Endodermal cell (in vitro differentiated cells): ENCODE measurements around the gene MRTFA. TPM values are rescaled to one million over a fixed set of nuclear protein-coding genes. Genes with fewer than 3 reads are reported as not detected.

Experiments
- DNase-seq: peaks from one replicate; pipeline ENCODE4 v3.0.0-alpha.2; 2017
- H3K27ac ChIP-seq: 2 replicates; pipeline ENCODE4 v1.5.1; 2013; ENCODE audit warnings: mild to moderate bottlenecking, low read depth, low read length, moderate library complexity
- H3K27me3 ChIP-seq: 2 replicates; pipeline ENCODE4 v1.6.1; 2013; ENCODE audit warnings: mild to moderate bottlenecking, low read length, moderate library complexity; ENCODE audit not compliant: insufficient read depth, control insufficient read depth, poor library complexity, severe bottlenecking
- H3K36me3 ChIP-seq: 2 replicates; pipeline ENCODE4 v1.7.0; 2013; ENCODE audit warnings: mild to moderate bottlenecking, low read length, moderate library complexity; ENCODE audit not compliant: control insufficient read depth, insufficient read depth
- H3K4me1 ChIP-seq: one replicate; pipeline ENCODE4 v1.7.0; 2013; ENCODE audit warnings: low read length; ENCODE audit not compliant: control insufficient read depth, insufficient read depth
- H3K4me3 ChIP-seq: 2 replicates; pipeline ENCODE4 v1.5.1; 2013; ENCODE audit warnings: mild to moderate bottlenecking, low read length, moderate library complexity
- H3K9ac ChIP-seq: 2 replicates; pipeline ENCODE4 v1.6.1; 2013; ENCODE audit warnings: mild to moderate bottlenecking, low read length, moderate library complexity; ENCODE audit not compliant: poor library complexity, severe bottlenecking; ENCODE audit errors: extremely low read depth
- H3K9me3 ChIP-seq: 2 replicates; pipeline ENCODE4 v1.6.1; 2013; ENCODE audit warnings: mild to moderate bottlenecking, low read length, moderate library complexity; ENCODE audit not compliant: control insufficient read depth
- H3K27ac Mint-ChIP-seq: 2 replicates; pipeline ENCODE4 v1.8.0; 2020; ENCODE audit warnings: mixed read lengths
- H3K27me3 Mint-ChIP-seq: 2 replicates; pipeline ENCODE4 v1.8.0; 2021; ENCODE audit warnings: mild to moderate bottlenecking, mixed read lengths; ENCODE audit not compliant: insufficient read depth
- H3K36me3 Mint-ChIP-seq: 2 replicates; pipeline ENCODE4 v1.8.0; 2020; ENCODE audit warnings: low read depth, mixed read lengths
- H3K4me1 Mint-ChIP-seq: 2 replicates; pipeline ENCODE4 v1.8.0; 2020; ENCODE audit warnings: mixed read lengths
- H3K4me3 Mint-ChIP-seq: 2 replicates; pipeline ENCODE4 v1.8.0; 2020; ENCODE audit warnings: mild to moderate bottlenecking, moderate library complexity, mixed read lengths
- H3K9me3 Mint-ChIP-seq: 2 replicates; pipeline ENCODE4 v1.8.0; 2020; ENCODE audit warnings: mild to moderate bottlenecking, mixed read lengths
- CTCF ChIP-seq: fragments of 200-600 bp; sonication (generic); conservative IDR thresholded peaks from 2 replicates; pipeline ENCODE4 v1.5.0; 2021; ENCODE audit warnings: antibody characterized with exemption, mild to moderate bottlenecking
- WGBS, 2 experiments: methylation state at CpG; one replicate each; pipeline versions ENCODE4 v1.1.5 to v1.1.7; 2013; ENCODE audit warnings: missing lambda C conversion rate in 2 of 2, mixed read lengths in 1 of 2; ENCODE audit not compliant: insufficient coverage in 1 of 2, insufficient read length in 1 of 2; 5-methylcytosine and 5-hydroxymethylcytosine counted together
- total RNA-seq, 2 donors: library from RNA; stranded (reverse); fragmentation: NEBNext Ultra II Directional in 1 of 2; extraction: Animal tissue kit (Norgen Biotek cat#: 25700) in 1 of 2; gene quantifications; 2 replicates in 1 of 2; 3 replicates in 1 of 2; pipeline ENCODE4 v1.2.1, GENCODE V29; 2021

The MRTFA gene
- total RNA-seq, 2 donors from 2014 or later = 43.3 to 44.7 TPM

DNA sequence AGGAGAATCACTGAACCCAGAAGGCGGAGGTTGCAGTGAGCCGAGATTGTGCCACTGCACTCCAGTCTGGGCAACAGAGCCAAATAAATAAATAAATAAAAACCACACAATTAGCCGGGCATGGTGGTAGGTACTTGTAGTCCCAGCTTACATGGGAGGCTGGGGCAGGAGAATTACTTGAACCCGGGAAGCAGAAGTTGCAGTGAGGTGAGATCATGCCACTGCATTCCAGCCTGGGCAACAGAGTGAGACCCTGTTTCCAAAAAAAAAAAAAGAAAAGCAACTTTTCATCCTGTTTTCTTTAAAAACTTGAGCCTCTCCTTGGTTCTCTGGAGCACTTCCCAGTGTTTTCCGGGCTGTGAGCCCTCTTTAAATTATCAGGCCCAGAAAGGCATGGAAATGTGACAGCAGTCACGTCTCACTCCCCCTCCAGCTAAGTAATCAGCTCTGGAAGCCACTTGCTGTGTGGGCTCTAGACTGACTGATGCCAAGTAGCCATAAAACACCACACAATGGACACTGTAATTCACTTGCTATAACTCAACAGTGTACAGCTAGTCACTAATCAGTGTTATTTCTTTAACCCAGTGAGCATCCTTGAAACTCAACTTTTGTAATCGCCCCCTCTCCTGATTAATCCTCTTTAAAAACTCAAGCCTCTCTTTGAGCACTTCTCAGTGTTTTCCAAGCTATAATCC lies 29.8 kb upstream of the MRTFA start:
- Histone ChIP-seq H3K27ac (no peak overlapping the region), H3K4me1 (no peaks in the 10 kb centered on the region), H3K36me3 (no peaks in the 10 kb centered on the region), H3K9ac (no peak overlapping the region), H3K9me3 (no peaks in the 10 kb centered on the region), H3K4me3 (no peak overlapping the region), H3K27me3 (no peaks in the 10 kb centered on the region)
- WGBS, 2 experiments = 91 to 94% methylated on average over 7 of the region's 7 CpGs
- H3K27ac Mint-ChIP-seq = no peak overlapping the region
- H3K27me3 Mint-ChIP-seq = no peaks in the 10 kb centered on the region
- no peaks in the 10 kb centered on the region for H3K9me3 Mint-ChIP-seq
- TF ChIP-seq CTCF = no peak
- H3K36me3 Mint-ChIP-seq = no peaks in the 10 kb centered on the region
- no peak for DNase-seq
- no peaks in the 10 kb centered on the region for H3K4me1 Mint-ChIP-seq
- H3K4me3 Mint-ChIP-seq = no peak overlapping the region

GRCh38 chr22:40665312-40665711 lies 28.8 kb upstream of the MRTFA start:
- H3K27me3 Mint-ChIP-seq = no peaks in the 10 kb centered on the region
- H3K4me1 Mint-ChIP-seq = no peaks in the 10 kb centered on the region
- Histone ChIP-seq H3K27me3 (no peaks in the 10 kb centered on the region), H3K9me3 (no peaks in the 10 kb centered on the region), H3K9ac (no peak overlapping the region), H3K4me1 (no peaks in the 10 kb centered on the region), H3K4me3 (no peak overlapping the region), H3K27ac (no peak overlapping the region), H3K36me3 (no peaks in the 10 kb centered on the region)
- H3K36me3 Mint-ChIP-seq = no peaks in the 10 kb centered on the region
- no peak overlapping the region for H3K4me3 Mint-ChIP-seq
- TF ChIP-seq CTCF = no peak
- H3K27ac Mint-ChIP-seq = no peak overlapping the region
- WGBS, 2 experiments = 88% methylated on average over 4 of the region's 4 CpGs; no CpG with 5 or more reads in 1 of the 2 experiments
- no peaks in the 10 kb centered on the region for H3K9me3 Mint-ChIP-seq
- DNase-seq = no peak

GRCh38 chr22:40661671-40662070 lies 25.2 kb upstream of the MRTFA start:
- no peak for TF ChIP-seq CTCF
- Mint-ChIP-seq H3K27ac (no peak overlapping the region), H3K4me3 (no peak overlapping the region), H3K9me3 (no peaks in the 10 kb centered on the region), H3K4me1 (no peaks in the 10 kb centered on the region), H3K36me3 (no peaks in the 10 kb centered on the region), H3K27me3 (no peaks in the 10 kb centered on the region)
- no peak for DNase-seq
- Histone ChIP-seq H3K27ac (no peak overlapping the region), H3K9me3 (no peaks in the 10 kb centered on the region), H3K4me3 (no peak overlapping the region), H3K36me3 (no peaks in the 10 kb centered on the region), H3K9ac (no peak overlapping the region), H3K4me1 (no peaks in the 10 kb centered on the region), H3K27me3 (no peaks in the 10 kb centered on the region)
- 87 to 90% methylated on average over 5 to 7 of the region's 7 CpGs for WGBS, 2 experiments
